Fibroblast of peridontal ligament (primary cell): ENCODE measurements around the gene RGS1.
A peak's percentile ranks its signal among the peaks of the same experiment; 100 is the strongest.

ENCODE experiments used
- DNase-seq: peaks from one replicate; pipeline ENCODE4 v3.0.0-alpha.2; 2010; ENCODE audit errors: extremely low read depth

The RGS1 gene

DNA sequence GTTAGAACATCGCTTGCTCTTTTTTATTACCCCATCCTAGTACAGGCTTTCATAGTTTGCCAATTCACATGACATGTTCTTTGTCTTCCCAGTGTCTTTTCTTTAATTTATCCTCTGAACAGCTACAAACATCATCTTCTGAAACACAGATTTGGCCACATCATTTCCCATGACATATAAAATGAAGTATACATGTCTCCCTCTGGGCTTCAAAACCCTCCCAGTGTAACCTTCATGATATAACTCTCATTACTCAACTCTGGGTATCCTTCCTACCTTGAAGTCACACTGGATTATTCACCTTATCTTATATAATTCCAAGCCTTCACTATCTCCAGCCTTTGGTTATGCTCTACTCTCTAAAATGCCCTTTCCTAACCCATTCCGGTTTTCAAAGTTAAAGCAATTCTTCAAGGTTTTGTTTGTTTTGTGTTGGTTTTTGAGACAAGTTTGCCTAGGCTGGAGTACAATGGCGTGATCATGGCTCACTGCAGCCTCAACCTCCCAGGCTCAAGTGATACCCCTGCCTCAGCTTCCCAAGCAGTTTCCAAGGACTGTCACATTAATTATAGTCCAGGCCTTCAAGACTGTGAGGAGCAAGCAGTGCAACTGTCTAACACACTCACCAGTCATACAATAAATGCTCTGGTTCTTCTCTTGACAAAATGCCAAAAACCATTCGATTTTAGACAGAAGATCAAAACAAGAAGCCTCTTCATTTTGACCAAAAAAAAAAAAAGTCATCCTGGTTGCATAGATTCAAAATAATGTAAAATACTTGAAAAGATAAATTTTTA is 5.8 kb downstream of the RGS1 start:
- DNase-seq: no peak

DNA sequence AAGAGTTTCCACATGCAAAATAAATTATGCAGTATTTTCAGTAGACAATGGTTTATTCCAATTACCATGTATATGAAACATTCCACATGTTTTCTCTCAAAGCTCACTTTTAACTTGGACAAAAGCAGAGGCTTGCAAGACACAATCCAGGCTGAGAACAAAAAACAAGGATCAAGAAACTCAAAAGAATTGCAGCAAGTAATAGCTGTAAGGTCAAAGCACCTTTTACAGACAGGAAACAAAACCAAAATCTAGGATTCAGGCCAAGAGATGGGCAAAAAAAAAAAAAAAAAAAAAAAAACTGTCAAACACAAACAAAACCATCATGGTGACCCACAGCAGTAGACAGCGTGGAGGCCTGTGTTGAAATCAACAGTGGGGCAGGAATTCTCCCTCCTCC is 9.3 kb downstream of the RGS1 start:
- no peak for DNase-seq

DNA sequence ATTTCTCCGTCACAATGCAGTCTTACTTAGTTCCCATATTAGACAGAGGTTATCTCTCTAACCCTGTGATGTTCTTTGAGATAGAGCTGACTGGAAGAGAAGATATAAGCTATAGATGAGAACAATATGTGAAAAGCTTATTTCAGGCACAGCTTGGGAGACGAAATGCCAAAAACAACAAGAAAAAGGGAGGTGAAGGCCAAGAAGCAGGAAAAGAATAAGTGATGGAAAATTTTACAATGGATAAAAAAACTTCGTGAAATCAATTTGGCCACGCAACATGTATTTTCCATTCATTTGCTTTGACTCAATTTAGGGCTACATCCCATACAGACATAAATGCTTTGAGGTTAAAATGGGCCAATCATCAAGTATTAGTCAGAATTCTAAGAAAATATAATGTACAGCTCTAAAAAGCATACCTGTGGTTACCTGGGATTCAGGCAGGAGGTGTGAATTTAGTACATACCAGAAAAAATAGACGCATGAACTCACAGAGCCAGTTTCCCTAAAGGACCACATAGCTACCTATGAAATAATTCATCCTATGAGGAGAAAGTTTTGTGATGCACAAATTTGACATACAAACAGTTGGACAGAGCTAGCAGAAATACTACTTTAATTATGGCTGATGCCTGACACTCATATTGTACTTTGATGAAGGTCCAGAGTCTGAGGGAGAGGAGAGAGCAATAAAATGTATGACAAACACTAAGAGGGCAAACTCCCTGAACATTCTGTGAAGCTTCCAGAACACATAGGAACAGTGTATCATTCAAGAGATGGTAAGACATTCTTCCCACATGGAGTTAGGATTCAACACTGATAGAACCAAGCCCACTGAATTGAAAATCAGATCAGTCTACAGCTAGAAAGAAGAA is 12.1 kb downstream of the RGS1 start:
- DNase-seq: no peak

- peak; percentile 64 for DNase-seq
Observed at GRCh38 chr1:192588546-192588945, 13.0 kb downstream of the RGS1 start.

- peak; percentile 61 for DNase-seq
Observed at GRCh38 chr1:192589813-192590212, 14.2 kb downstream of the RGS1 start.

GRCh38 chr1:192592517-192592916 is 16.9 kb downstream of the RGS1 start:
- DNase-seq: peak; percentile 55

DNA sequence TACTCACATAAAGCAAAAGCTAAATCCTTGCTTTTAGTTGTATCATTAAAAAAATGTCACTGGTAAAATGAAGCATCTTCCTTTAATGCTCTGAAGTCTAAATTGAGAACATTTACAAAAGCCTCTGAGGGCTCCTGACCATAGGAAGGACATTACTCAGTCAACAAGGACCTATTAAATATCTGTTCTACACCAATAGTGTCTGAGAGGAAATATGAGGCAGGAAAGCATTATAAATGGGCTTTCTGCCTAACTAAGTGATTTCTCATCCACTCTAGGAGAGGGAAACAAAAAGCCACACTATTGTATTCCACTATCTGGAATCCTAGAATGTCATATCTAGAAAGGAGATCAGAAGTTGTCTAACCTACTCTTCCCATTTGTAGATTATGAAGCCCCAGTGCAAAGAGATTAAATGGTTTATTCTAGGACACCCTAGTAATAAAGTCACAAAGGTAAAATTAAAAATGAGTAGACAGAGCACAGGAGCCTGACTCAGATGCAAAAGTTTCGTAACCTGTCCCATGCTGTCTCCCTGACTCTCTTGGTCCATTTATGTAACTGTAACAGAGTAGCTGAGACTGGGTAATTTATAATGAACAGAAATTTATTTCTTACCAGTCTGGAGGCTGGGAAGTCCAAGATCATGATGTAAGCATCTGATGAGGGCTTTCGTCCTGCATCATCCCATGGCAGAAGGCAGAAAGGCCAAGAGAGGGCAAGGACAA is 17.6 kb downstream of the RGS1 start:
- DNase-seq: peak; percentile 36

GRCh38 chr1:192595299-192595698 is 19.7 kb downstream of the RGS1 start:
- no peak for DNase-seq

DNA sequence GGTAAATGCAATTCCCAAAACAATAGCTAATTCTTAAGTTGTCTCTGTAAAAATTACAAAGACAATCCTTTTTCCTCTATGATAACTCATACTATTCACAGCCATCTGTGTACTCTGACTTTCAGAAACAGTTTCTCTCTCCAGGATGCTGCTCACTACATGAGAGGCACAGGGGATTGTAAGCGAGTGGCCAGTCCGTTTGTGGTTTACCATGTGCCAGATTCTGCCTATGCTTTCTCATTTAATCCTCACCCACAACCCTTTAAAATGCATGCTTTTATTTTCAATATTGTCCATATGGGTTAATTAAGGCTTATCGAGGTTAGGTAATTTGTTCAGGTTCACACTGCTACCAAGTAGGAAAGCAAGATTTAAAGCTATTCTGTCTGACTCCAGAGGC is 23.0 kb downstream of the RGS1 start:
- no peak for DNase-seq

DNA sequence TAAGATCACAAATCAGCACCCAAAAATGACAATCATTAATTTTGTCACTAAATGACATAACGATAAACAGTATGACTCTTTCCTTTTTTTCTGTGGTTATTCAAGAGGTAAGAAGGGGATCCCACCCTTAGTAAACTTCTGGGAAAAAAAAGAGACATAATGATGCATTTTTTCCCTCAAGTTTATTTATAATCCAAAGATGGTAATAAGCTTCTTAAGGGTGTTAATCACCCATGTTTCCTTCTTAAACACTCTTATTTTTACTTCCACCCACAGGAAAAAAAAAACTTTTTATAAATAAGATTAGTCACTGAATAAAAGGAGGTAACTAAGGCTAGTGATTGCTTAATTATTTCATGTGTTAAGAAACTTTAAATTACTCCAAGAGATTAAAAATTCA is 24.7 kb downstream of the RGS1 start:
- no peak for DNase-seq

DNA sequence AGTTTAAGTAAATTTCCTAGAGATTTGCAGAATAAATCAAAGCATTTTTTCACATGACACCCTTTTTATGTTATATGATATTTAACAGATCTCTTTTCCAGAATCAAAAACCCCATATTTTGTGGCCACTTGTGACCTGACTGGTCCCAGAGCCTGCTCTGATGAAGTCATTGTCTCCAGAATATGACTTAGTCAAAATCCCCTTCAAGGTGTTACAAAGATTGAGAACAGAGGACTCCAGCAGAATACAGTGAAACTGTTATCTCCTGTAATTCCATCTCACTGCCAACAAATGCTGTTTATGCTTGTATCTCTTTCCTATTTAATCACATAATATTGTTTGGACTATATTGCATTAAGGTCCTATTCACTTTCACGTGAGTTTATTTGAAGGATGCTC is 25.6 kb downstream of the RGS1 start:
- DNase-seq: no peak

DNA sequence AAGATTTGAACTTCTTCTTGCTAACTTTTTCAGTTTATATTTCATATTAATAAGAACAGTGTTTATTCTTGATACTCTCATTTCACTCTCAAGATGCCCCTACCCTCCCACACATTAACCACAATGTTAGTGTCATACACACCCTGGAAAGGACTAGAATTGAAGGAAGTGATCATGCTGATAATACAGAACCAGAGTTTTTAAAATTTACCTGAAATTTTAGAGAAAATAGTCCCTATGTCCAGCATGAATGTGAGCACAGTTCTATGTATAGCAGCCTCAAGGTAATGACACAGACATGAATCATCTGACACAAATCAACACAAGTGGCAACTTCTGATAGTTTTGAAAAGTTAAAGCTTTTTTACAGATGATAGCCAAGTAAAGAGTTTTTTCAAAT is 26.0 kb downstream of the RGS1 start:
- no peak for DNase-seq

GRCh38 chr1:192602757-192603156 is 27.2 kb downstream of the RGS1 start:
- no peak for DNase-seq

- no peak for DNase-seq
Observed at GRCh38 chr1:192603218-192603787, 27.7 kb downstream of the RGS1 start.

DNA sequence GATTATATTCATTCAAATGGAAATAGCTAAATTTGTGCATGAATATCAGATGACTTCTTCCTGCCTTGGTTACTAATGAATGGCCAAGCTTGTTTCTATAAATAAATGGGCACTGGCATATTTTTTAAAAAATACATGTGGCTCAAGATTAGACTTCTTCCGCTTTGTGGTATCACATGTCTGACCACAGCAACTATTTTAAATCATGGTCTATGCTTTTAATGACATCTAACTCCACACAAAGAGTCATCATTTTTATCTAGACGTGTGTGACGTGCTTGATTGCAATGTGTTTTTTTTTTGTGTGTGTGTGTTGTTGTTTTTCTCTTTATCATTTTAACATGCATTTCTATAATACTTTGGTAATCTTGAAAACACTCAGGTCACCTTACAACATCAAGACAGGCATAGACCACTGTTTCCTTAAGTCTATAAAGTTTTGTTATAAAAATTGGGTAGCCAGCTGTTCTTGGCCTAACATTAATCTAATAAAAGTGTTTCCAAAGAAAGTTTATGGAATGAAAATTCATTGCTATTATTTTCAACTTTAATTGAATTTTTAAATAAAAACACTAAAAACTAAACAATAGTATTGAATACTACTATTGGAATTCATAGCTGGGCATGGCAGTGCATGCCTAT is 29.5 kb downstream of the RGS1 start:
- DNase-seq: peak; percentile 81

DNA sequence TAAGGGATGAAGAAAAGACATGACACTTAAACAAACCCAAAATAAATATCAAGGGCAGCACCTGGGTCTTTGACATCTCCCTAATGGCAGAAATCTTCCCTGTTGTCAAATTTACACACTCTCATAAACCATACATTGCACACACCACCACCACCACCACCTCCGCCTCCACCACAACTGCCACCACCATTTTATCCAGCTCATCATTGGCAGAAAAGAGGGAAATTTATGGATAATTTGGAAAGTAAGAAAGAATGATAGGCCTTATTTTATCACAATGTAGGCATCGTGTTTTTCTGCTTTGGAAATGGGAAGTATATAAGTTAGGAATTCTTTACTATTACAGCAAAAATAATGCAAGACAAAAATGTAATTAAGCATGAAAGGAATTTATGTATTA is 33.1 kb downstream of the RGS1 start:
- no peak for DNase-seq

GRCh38 chr1:192609110-192610079 is 33.8 kb downstream of the RGS1 start:
- DNase-seq: no peak

- DNase-seq: peak; percentile 69
Observed at GRCh38 chr1:192610112-192610889, 34.7 kb downstream of the RGS1 start.

DNA sequence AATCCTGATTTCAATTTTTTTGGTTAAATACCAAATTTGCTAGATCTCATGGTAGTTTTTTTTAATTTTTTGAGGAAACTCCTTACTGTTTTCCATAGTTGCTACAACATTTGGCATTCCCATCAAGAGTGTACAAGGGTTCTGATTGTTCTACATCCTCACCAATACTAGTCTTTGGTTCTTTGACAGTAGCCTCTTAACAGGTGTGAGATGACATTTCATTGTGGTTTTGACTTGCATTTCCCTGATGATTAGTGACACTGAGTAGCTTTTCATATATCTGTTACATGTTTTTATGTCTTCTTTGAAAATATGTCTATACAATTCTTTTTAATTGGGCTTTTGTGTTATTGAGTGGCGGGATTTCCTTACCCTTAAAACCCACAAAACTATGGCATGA is 39.5 kb downstream of the RGS1 start:
- no peak for DNase-seq
